ENCODE measurements around the gene EVPL.

DNA sequence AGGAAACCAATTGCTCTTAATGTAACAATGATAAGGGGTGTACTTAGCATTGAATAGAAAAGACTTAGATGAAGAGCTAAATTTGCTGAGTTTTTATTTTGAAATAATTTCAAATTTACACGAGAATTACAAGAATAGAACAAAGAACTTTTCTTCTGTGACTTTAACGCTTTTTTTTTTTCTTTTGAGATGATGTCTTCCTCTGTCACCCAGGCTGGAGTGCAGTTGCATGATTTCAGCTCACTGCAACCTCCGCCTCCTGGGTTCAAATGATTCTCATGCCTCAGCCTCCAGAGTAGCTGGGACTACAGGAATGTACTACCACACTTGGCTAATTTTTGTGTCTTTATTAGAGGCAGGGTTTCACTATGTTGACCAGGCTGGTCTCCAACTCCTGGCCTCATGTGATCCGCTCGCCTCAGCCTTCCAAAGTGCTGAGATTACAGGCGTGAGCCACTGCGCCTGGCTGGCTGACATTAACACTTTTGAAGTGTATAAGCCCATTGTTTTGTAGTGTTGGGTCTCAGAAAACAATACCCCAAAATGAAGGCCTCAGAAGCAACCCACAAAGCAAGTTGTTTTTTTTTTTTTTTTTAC is 46.0 kb downstream of the EVPL start:
- TF ChIP-seq, protein P1, sequence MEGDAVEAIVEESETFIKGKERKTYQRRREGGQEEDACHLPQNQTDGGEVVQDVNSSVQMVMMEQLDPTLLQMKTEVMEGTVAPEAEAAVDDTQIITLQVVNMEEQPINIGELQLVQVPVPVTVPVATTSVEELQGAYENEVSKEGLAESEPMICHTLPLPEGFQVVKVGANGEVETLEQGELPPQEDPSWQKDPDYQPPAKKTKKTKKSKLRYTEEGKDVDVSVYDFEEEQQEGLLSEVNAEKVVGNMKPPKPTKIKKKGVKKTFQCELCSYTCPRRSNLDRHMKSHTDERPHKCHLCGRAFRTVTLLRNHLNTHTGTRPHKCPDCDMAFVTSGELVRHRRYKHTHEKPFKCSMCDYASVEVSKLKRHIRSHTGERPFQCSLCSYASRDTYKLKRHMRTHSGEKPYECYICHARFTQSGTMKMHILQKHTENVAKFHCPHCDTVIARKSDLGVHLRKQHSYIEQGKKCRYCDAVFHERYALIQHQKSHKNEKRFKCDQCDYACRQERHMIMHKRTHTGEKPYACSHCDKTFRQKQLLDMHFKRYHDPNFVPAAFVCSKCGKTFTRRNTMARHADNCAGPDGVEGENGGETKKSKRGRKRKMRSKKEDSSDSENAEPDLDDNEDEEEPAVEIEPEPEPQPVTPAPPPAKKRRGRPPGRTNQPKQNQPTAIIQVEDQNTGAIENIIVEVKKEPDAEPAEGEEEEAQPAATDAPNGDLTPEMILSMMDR (IDR thresholded peaks at IDR 0.05): no peak
- TF ChIP-seq POLR2A (IDR thresholded peaks at IDR 0.05): no peak

Measured in right lobe of liver (tissue), 4 donors.